ENCODE measurements around the gene PIGU. TPM values are rescaled to one million over a fixed set of nuclear protein-coding genes. Genes with fewer than 3 reads are reported as not detected.

The PIGU gene
- total RNA-seq, 1 experiment from 2014 or later: 32.8 TPM

DNA sequence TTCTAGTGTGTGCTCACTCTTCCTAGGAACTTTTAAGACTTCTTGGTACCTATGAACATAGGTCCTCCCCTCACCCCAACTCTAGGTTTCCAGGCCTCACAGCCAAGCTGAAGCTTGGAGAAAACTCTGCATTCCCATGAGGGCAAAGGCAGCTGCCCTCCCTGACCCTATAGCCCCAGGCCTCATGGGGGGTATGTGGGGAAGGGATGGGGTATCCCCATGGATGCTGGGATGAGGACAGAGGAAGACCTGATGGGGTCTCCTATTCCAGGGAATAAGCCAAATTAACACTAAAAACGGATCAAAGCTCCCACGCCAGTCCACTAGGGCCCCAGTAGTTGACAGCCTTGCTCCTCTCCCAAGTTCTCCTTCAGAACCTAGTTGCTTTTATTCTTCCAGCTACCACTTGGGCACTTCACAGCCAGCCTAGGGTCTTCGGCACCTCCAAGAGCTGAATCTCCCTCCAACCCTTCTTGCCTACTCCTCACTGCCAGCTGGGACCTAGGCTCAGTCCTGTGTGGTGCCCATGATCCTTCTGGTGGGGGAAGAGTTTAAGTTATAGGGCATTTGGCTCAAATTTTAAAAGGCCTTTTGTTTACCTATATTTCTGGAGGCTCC lies 35.0 kb upstream of the PIGU start:
- H3K9me3 Mint-ChIP-seq: no peaks in the 10 kb centered on the region
- Histone ChIP-seq H2AFZ (ENCODE audit: low read length) (no peak overlapping the region), H3K56ac (ENCODE audit: insufficient read length, low read depth, low read length) (no peak overlapping the region), H2BK120ac (ENCODE audit: low read depth, low read length, poor library complexity, severe bottlenecking) (no peak overlapping the region), H3K27me3 (ENCODE audit: insufficient read depth, low read length) (peaks cover 9% of the 10 kb centered on the region; the same call in 1 of the 2 replicates), H3K18ac (ENCODE audit: insufficient read length, low read depth, low read length) (no peak overlapping the region), H3K4me2 (ENCODE audit: insufficient read depth, insufficient read length, low read length) (no peak overlapping the region), H2BK5ac (ENCODE audit: insufficient read length, low read length) (no peak overlapping the region), H2BK15ac (ENCODE audit: low read depth, low read length) (no peak overlapping the region), H3K79me1 (ENCODE audit: insufficient read depth, low read depth, low read length, poor library complexity, severe bottlenecking) (no peaks in the 10 kb centered on the region), H3K23me2 (ENCODE audit: insufficient read length, low read depth, low read length, poor library complexity, severe bottlenecking) (peaks cover 15% of the 10 kb centered on the region), H3K9ac (ENCODE audit: extremely low read depth, insufficient read length, low read length) (no peak overlapping the region), H3K23ac (ENCODE audit: insufficient read length, low read depth, low read length) (no peak overlapping the region), H3T11ph (ENCODE audit: low read length) (no peak overlapping the region), H4K20me1 (ENCODE audit: control insufficient read depth, insufficient read depth, insufficient read length) (no peaks in the 10 kb centered on the region), H3K4me1 (ENCODE audit: insufficient read depth, low read length) (no peaks in the 10 kb centered on the region), H3K9me3 (ENCODE audit: control insufficient read depth, low read depth, low read length) (no peaks in the 10 kb centered on the region), H4K8ac (replicated peaks; ENCODE audit: insufficient read length, low read depth, low read length) (no peak overlapping the region), H4K91ac (ENCODE audit: insufficient read length, low read depth, low read length) (no peak overlapping the region), H3K27ac (ENCODE audit: insufficient read length, low read depth, low read length) (no peak overlapping the region), H3K14ac (ENCODE audit: insufficient read depth, low read length) (no peak overlapping the region), H2BK20ac (ENCODE audit: low read depth, low read length, poor library complexity, severe bottlenecking) (no peak overlapping the region), H2AK5ac (ENCODE audit: insufficient read length, low read length) (no peak overlapping the region), H2BK12ac (ENCODE audit: insufficient read length, low read depth, low read length) (no peak overlapping the region), H3K4ac (ENCODE audit: low read depth, low read length) (no peak overlapping the region), H4K5ac (ENCODE audit: insufficient read length, low read depth, low read length) (no peak overlapping the region), H3K79me2 (ENCODE audit: insufficient read depth, low read length) (no peaks in the 10 kb centered on the region)
- TF ChIP-seq, protein P1, sequence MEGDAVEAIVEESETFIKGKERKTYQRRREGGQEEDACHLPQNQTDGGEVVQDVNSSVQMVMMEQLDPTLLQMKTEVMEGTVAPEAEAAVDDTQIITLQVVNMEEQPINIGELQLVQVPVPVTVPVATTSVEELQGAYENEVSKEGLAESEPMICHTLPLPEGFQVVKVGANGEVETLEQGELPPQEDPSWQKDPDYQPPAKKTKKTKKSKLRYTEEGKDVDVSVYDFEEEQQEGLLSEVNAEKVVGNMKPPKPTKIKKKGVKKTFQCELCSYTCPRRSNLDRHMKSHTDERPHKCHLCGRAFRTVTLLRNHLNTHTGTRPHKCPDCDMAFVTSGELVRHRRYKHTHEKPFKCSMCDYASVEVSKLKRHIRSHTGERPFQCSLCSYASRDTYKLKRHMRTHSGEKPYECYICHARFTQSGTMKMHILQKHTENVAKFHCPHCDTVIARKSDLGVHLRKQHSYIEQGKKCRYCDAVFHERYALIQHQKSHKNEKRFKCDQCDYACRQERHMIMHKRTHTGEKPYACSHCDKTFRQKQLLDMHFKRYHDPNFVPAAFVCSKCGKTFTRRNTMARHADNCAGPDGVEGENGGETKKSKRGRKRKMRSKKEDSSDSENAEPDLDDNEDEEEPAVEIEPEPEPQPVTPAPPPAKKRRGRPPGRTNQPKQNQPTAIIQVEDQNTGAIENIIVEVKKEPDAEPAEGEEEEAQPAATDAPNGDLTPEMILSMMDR (conservative IDR thresholded peaks at IDR 0.05): no peak
- H3K27me3 Mint-ChIP-seq (ENCODE audit: low read depth): peaks cover 40% of the 10 kb centered on the region
- peaks cover 0 to 16% (median 0%) of the 10 kb centered on the region in 3 experiments; a peak in 2 of 7 replicates for H3K36me3 Mint-ChIP-seq (ENCODE audit: insufficient read depth in 1 of 3, low read depth in 3 of 3)
- H3K4me1 Mint-ChIP-seq: peaks cover 12 to 17% of the 10 kb centered on the region in 2 experiments
- no peak overlapping the region for H3K27ac Mint-ChIP-seq
- no peak overlapping the region for H3K4me3 Mint-ChIP-seq
- no CpG with 5 or more reads among the region's 3 CpGs for WGBS (ENCODE audit: extremely low coverage, insufficient read length, low lambda C conversion rate)
- DNase-seq: no peak
